GM18505 (cell line): ENCODE results near the gene HMCN2.

ENCODE experiments used
- ATAC-seq: cut with Tn5 transposase; IDR thresholded peaks from one replicate; pipeline ENCODE4 v1.9.1; 2021; ENCODE audit not compliant: unreplicated experiment
- POLR2A ChIP-seq: IDR thresholded peaks from 4 replicates; pipeline ENCODE4 v1.6.1; 2011; ENCODE audit warnings: borderline replicate concordance; ENCODE audit not compliant: insufficient read depth, insufficient read length; ENCODE audit errors: extremely low read depth

HMCN2 gene

DNA sequence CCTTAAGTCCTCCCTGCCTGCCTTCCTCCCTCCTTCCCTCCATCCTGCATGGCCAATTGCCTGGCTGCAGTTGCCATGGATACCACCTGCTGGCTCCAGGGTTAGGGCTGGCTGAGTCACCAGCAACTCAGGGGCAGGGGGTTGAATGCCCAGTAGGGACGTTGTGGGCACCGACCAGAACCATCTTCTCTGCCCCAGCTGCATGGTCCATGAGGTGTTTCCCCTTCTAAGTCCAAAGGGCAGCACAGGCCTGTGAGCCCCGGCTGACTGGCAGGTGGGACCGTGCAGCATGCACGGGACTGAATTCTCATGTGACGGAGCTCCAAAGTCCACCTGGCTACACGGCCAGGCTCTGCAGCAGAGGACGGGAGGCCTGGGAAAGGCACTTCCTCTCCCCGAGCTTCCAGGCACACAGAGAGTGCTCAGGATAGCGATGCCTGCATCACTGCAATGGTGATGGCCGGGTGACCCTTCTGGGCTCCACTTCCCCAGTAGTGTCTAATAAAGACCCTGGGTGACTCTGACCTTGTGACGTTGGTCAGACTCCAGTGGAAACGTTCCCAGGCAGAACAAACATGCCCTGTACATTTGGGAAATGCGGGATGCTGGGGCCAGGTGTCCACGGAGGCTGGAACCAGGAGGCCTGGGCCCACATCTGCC is 184.9 kb downstream of the HMCN2 start:
- no peak for TF ChIP-seq POLR2A
- no peak for ATAC-seq

DNA sequence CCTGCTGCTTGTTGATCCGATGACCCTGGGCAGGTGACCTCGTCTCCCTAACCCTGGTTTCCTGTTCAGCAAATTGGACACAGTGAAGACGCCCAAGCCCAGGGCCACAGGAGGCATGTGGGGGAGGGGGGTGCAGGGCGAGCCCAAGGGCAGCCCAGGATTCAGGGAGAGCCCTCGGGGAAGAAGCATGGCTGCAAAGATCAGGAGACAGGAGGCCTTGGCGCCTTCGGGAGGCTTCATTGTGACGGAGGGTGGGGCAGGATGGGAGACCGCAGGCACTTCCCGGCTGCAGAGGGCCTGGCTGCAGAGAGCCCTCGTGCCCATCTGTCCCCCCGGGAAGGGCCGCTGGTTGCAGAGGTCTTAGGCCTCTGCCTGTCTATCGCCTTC is 185.4 kb downstream of the HMCN2 start:
- no peak for TF ChIP-seq POLR2A
- ATAC-seq = no peak

DNA sequence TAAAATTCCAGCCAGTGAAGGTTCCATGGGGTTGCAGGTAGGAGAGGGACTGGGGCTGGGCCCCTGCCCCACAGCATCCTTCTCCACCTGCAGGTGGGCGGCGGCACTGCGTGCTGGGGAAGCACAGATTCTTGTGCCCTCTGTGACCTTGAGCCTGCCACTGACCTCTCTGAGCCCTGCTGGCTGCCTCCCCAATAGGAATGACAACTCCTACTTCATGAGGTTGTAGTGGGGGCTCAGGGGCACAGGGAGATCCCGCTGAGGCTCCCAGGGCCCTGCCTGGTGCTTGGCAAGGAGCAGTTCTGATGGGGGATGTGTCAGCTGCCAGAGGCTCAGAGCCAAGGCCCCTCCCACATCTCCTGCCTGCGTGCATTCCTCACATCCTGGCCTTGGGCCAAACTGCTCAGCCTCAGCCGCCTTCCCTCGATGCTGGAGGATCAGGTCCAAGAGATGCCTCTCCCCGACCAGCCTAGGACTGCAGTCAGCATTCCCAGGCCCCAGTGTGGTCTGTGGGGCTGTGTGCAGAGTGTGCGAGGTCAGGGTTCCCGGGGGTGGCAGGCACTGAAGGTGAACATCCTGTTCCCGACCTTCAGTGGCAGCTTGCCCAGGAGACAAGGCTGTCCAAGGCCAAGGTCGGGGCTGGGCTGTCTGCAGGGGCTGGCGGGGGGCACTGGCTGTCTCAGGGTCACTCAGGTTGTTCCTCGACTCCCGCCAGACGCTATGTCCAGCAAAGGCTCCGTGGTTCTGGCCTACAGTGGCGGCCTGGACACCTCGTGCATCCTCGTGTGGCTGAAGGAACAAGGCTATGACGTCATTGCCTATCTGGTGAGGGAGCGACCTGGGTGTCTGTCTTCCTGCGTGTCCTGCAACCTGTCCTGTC is 186.2 kb downstream of the HMCN2 start:
- no peak for ATAC-seq
- no peak for TF ChIP-seq POLR2A

- ATAC-seq = no peak
- no peak for TF ChIP-seq POLR2A
These were observed 187.3 kb downstream of the HMCN2 start for GRCh38 chr9:130452835-130453234.

- no peak for TF ChIP-seq POLR2A
- ATAC-seq = no peak
These were observed 187.9 kb downstream of the HMCN2 start for GRCh38 chr9:130453487-130453886.

DNA sequence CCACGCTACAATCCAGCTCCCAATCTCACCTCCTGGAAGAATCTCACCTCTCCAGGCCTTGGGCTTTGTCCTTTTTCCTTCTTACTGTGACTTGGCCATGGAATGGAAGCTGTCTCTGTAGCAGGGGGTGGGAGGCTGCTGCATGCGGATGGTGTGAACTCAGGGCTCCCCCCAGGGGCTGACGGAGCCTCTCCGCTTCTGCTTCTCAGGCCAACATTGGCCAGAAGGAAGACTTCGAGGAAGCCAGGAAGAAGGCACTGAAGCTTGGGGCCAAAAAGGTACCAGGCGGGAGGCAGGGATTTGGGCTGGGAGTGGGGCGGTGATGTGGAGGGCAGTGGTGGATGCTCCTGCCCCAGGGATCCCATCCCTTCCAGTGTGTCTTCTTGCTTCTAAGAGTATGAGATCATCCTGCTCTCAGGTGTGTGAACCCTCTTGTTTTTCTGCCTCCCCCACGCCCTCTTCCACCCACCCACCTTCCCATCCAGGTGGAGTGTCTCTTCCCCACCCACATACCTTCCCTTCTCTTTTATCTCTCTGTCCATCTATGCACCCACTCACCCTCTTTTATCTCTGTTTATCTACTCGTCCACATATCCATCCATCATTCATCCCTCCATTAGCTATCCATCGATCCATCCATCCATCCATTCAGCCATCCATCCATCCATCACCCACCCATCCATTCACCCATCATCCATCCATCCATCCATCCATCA is 188.7 kb downstream of the HMCN2 start:
- ATAC-seq = no peak

GRCh38 chr9:130454812-130455325 is 189.3 kb downstream of the HMCN2 start:
- TF ChIP-seq POLR2A = no peak
- ATAC-seq = no peak

More for the DNA sequence above, 188.7 kb downstream of the HMCN2 start:
- TF ChIP-seq POLR2A = no peak

GRCh38 chr9:130458027-130458803 is 192.7 kb downstream of the HMCN2 start:
- no peak for TF ChIP-seq POLR2A
- ATAC-seq = no peak

GRCh38 chr9:130458804-130459067 is 193.2 kb downstream of the HMCN2 start:
- no peak for TF ChIP-seq POLR2A
- ATAC-seq = no peak

DNA sequence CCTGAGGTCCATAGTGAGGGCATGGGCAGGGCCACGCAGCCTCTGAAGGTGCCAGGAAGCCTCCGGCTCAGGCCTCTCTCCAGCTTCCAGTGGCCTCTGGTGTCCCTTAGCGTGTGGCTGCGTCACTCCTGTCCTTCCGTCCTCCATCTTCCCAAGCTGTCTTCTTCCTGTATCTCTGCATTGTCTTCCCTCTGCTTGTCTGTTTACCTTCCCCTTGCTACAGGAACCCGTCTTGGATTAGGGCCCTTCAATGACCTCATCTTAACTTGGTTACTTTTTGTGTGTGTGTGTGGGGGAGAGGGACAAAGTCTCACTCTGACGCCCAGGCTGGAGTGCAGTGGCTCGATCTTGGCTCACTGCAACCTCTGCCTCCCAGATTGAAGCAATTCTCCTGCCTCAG is 193.6 kb downstream of the HMCN2 start:
- no peak for ATAC-seq
- TF ChIP-seq POLR2A = no peak

- no peak for ATAC-seq
These were observed 194.5 kb downstream of the HMCN2 start for GRCh38 chr9:130459941-130460669.

DNA sequence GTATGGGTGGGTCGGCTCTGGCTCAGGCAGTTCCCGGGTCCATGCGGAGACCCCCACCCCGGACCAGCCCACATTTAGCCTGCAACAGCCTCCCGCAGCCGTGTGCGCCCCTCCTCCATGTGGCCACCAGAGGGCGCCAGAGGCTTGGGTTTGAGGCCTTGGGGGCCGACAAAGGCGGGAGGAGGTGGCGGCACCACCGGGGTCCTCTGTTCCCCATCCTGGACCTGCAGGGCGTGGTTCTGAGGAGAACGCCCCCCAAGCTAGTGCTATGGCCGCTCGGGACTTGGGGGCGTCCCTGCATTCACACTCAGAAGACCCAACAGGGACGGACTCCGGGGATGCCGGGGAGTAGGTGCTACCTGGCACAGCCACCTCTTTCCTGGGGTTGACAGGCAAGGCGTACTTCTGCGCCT is 195.7 kb downstream of the HMCN2 start:
- ATAC-seq = no peak
- TF ChIP-seq POLR2A = no peak

More at GRCh38 chr9:130459941-130460669, 194.5 kb downstream of the HMCN2 start:
- TF ChIP-seq POLR2A = no peak
